GM18907 (cell line): ENCODE measurements around the gene PARD3.

Source experiments
- ATAC-seq: cut with Tn5 transposase; IDR thresholded peaks from one replicate; pipeline ENCODE4 v1.9.1; 2021; ENCODE audit warnings: mild to moderate bottlenecking, moderate library complexity; ENCODE audit not compliant: unreplicated experiment

PARD3 gene

DNA sequence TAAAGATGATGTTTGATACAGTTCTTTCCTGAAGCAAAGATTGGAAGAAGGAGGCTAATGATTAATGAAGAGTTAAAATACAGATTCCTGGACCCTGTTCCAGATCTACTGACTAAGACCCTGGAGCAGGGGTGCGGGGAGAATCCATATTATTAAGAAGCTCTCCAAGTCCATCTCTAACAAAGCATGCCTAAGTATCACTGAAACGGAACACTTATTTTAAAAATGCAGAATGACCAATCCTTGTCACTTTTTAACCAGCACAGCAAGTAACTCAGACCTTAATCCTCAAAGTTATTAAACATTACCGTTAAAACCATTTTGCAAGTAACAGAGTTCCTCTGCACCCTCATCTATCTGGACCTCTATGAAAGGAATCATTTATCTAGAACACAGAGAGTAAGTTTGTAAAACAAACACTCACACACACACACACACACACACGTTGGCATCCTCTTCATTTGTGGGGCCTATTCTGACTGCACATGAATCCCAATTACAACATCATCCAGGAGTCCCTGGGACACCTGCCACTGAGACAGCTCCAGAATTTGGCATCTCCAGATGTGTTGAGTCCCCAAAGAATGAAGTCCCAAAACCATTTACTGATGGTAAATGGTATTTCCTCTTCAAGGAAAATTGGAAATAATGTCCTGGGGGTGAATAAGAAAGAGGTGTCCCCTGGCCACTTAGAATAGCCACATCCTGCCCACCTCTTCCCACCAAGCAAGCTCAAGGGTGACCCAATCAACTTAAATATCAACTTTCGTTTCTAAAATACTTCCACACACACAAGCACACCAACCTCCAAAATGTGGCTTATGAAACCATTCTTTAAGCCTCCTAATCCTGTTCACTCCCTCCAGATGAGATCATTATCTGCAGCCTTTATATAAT, 117.5 kb downstream of the PARD3 start:
- no peak for ATAC-seq

DNA sequence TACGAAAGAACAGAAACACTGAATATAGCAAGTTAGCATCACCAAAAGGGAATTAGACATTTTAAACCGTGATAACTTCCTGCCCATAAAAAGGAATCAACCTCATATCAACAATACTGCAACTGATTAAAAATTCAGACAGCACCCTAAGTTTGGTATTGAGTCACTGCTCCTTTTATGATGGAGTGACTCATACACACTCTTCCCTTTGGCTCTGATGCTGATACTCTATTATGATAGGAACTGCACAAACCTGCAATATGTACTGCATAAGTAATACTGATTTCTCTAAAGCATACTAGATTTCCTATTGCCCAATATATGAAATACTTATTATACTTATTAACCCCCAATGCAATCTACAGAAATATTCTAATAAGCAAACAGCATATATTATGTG, 118.7 kb downstream of the PARD3 start:
- ATAC-seq, result no peak

DNA sequence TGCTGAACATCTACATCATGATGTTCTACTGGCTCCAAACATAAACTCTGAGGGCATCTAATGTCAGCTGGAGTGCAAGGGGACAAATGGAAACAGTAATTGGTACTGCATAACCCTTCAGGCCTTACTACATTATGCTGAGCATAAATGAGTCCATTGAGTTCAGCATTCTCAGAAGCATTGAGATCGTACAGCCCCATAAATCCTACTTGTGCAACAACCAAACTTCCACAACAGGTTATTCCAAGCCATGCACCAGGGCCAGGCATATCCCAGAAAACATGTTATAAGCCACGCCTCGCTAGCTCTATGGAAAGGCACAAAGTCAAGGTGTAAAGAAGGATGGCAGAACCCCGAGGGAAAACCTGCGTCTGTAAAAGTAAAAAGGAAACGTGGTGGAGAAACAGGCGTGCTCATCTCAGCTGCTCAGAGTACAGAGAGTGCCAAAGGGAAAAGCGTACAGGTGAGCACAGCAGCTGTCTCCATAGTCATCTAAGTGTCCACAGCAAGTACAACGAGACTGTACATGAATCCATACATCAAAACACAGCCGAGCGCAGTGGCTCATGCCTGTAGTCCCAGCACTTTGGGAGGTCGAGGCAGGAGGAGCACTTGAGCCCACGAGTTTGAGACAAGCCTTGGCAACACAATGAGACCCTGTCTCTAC, 124.6 kb downstream of the PARD3 start:
- ATAC-seq, result no peak

DNA sequence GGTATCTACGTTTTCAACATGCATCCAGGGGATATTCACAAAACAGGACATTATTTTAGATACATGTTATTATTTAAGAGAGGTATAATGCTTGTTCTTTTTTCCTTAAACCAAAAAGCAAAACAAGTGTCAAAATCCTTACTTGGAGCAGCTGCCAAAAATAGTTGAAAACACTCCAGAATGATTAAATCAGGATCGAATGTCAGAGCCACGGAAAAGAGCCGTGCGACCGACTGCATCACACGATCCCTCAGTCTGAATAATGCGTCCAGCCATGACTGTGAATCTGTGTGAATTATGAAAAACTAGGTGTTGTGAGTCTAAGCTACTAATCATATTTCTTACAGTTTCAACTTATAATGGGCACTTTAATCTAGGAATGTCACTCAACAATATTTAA, 126.0 kb downstream of the PARD3 start:
- no peak for ATAC-seq

DNA sequence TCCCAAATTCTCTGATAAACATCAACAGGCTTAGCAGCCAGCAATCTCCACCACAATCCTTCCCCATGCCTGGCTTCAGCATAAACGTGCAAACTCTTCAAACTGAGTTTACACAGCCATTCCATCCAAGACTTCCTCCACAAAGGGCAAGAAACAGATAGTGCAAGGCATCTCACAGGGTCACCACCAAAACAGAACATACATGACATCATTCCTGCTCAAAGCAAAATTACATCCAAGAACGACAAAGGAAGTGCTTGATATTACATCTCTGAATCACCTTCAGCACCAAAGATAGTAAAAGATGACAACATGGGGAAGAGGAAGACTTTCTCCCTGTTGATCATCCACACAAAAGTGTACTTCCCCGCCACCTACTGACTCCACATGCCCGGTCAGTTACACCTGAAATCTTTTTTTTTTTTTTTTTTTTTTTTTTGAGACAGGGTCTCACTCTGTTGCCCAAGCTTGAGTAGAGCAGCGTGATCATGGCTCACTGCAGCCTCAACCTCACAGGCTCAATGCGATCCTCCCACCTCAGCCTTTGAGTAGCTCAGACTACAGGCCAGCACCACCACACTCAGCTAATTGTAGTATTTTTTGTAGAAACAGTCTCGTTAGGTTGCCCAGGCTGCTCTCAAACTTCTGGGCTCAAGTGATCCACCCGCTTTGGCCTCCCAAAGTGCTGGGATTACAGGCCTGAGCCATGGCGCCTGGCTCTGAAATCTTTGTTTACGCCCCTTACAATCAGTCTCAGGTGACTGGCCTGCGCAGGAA, 127.5 kb downstream of the PARD3 start:
- no peak for ATAC-seq

DNA sequence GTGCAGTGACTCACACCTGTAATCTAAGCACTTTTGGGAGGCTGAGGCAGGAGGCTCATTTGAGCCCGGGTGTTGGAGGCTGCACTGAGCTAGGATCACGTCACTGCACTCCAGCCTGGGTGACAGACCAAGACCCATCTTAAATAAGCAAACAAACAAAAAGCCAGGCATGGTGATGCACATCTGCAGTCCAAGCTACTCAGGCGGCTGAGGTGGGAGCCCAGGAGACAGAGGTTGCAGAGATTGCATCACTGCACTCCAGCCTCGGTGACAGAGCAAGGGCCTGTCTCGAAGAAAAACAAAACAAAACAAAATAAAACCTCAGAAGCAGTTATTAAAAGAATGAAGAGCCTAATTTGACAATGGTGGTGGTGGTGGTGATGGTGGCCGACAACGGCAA, 132.5 kb downstream of the PARD3 start:
- ATAC-seq, result no peak

DNA sequence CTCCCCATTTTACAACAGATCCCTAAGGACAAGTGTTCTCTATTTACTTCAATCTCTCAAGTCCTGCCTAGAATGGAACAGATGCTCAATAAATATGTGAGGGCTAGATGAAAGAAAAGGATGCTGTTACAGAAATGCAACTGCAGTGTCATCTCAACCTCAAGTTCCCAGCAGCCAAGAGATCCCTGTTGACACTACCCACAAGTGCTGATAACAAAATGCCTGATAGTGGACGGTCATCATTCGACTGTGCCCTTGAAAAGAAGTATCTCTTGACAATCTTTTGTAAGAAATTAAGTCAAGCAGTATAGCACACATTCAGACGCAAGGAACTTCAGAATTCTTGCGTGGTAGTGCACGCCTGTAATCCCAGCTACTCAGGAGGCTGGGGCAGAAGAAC, 133.2 kb downstream of the PARD3 start:
- no peak for ATAC-seq

DNA sequence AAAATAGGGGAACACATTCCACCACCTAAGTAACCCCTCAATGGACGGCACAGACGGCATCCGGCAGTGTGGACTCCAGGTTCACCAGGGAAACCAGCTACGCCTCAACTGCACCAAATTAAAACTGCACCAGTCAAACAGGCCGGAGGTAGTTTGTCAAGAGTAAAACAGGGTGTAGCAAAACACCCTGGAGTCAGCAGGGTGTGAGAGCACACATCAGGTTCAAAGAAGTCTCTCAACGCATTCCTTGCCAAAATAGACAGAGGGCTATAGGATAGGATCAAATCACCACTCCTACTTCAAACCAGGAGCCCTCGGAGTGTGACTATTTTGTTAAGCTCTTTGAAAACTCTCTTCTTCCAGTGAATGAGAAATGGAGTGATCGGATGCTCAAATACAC, 135.9 kb downstream of the PARD3 start:
- no peak for ATAC-seq

DNA sequence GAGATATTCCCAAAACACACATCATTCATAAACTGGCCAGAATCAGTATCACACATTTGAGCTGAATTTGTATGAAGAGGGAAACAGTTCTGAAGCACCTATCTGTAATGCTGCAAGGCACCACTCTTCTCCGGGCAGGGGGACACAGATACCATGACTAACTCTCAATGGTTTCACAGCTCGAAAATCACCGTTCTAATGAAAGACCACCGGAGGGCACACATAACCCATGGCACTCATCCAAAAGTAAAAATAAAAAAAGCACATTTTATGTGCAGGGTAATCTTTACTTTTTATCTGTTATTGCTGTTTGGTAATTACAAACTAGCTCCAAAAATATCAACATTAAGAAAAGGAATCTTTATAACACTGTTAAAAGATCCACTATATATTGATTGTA, 137.5 kb downstream of the PARD3 start:
- ATAC-seq, result no peak

DNA sequence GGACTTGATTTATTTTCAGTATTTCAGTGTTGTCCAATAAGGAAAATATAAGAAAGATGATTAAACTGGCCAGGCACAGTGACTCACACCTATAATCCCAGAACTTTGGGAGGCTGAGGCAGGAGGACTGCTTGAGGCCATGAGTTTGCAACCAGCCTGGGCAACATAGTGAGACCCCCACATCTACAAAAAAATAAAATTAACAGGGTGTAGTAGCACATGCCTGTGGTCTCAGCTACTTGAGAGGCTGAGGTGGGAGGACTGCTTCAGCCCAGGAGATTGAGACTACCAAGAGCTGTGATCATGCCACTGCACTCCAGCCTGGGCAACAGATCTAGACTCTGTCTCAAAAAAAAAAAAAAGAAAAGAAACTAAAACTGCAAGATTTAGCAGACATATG, 138.0 kb downstream of the PARD3 start:
- no peak for ATAC-seq

DNA sequence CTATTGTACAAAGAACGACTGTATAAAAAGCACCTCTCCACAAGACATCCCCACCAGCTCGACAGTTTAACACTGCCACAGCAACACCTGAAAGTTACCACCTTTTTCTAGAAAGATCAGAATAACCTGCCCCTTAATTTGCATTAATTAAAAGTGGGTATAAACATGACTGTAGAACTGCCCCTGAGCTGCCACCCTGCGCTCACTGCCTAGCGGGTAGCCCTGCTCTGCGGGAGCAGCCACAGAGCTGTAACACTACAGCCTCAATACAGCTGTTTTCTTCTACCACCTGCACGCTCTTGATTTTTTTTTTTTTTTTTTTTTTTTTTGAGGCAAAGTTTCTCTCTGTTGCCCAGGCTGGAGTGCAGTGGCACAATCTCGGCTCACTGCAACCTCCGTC, 140.9 kb downstream of the PARD3 start:
- no peak for ATAC-seq

DNA sequence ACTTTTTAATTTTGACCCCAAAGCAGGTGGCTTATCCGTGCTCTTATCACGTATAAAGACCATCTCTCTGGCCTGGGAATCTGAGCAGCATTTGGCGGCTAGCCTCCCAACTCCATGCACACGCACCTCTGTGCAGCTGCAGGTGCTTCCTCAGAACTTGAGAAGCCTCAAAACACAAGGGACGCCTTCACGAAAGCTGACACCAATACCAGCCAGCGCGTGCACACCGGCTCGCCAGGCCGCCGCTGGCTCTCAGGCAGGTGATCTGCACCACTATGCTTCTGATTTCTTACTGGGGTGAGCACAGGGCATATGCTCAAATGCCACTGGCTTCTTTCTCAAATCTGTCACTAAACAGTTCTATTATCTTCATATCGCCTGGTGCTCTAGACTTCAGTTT, 145.0 kb downstream of the PARD3 start:
- ATAC-seq, result no peak

DNA sequence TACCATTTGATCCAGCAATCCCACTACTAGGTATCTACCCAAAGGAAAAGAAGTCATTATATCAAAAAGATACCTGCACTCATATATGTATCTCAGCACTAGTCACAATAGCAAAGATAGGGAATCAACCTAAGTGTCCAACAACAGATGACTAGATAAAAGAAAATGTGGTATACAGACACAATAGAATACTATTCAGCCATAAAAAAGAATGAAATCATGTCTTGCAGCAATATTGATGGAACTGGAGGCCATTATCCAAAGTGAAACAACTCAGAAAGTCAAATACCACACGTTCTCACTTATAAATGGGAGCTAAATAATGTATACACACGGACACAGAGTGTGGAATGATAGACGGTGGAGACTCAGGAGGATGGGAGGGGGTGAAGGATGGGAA, 146.0 kb downstream of the PARD3 start:
- ATAC-seq, result no peak

DNA sequence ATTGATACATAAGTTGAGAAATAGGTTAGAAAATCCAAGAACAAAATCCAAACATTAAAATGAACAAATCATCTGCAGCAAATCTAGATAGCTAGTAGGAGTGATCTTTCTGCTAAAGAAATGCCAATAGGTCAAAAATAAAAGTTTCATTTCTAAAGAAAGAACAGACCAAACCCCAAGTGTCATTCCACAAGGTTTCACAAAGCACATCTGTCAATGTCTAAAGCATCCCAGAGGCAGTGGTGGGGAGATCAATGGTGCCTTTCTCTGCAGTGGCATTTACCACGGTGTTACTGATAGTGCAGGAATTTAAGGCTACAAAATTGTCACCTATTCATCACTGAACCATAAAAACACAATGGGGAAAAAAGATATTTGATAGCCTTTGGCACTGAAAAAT, 147.9 kb downstream of the PARD3 start:
- peak; percentile 40 for ATAC-seq

DNA sequence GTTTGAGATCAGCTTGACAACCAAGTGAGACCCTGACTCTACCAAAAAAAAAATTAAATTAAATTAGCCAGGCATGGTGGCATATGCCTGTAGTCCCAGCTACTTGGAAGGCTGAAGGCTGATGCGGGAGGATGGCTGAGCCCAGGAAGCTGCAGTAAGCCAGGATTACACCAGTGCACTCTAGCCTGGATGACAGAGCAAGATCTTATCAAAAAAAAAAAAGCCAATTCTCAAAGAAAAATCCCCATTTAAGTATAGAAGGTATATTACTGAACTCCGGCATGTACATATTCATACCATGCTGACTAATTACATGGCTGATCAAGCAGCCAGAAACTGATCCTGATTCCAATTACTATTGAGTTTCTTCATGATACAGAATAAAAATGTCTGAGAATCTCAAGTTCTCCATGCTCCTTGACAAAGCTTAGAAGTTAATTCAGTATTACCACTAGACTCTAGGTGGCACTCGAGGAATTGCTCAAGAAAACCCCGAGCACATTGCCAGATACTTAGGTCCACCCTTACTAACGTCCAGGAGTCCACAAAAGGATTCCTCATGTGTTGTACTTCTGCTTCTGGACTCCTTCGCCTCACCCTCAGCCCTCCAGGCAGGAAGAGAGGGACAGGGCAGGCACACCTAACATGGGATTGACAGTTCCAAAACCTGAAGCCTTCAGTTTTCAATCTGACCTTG, 148.9 kb downstream of the PARD3 start:
- ATAC-seq, result peak; percentile 65

DNA sequence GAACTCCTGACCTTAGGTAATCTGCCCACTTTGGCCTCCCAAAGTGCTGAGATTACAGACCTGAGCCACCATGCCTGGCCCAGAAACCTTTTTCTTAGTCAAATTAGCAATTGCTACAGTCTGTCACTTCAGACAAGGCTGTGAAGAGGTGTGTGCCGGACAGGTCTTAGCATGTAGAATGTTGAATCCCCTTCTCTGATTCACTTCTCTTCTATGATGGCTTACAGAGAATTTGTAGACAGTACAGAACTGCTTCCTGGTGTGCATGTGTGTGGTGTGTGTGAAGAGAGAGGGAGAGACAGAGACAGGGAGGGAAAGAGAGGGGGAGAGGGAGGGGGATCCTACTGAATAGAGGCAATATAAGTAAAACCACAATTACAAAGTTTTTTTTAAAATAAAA, 150.4 kb downstream of the PARD3 start:
- no peak for ATAC-seq

DNA sequence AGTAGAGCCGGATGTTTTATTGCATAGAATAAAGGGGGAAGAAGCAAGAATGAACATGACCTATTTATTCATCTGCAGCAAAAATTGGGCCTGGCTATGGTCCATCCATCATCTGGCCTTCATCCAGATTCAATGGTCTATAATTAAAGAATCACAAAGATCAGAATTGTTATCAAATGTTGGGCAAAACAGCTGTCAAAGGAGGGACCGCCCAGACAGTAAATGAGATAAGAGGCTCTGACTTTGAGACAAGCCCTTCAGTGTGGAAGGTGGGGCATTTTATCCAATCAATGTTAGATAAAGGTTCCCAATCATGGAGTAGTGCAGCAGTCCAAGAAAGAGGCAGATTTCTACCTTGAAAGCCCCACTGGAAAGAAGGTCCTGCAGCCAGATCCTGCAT, 153.5 kb downstream of the PARD3 start:
- no peak for ATAC-seq

DNA sequence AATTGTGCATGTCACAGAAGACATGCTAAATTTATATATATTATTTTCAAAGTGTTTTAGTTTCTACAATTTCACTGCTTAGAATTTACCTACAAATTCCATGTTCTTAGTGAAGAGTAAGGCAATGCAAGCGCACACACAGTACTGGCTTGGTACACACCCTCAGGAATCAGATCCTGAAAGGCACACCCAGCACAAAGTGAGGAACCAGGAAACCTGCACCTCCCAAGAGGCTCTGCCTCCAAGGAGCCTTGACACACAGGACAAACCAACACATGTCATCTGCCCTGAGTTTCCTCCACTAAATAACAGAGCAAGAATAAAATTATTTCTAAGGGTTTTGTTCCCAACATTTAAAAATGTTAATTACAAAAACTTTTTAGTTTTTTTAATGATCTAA, 156.2 kb downstream of the PARD3 start:
- ATAC-seq, result no peak

DNA sequence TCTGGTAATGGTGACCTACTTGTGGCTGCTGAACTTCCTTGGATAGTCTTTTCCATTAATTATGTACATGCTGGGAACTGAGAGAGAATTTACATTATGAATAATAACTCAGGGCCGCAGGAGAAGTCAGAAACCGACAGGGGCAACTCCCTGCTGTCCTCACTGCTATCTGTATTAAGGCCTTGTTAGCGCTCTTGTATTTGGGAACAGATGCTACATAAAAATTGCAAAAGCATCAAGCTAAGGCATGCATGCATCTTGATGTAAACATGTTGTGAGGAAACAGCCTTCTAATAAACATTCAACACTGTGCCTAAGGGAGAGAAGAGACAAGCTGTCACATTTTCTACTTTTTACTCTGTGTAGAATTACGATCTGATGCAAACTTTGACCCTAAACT, 158.4 kb downstream of the PARD3 start:
- ATAC-seq, result no peak

DNA sequence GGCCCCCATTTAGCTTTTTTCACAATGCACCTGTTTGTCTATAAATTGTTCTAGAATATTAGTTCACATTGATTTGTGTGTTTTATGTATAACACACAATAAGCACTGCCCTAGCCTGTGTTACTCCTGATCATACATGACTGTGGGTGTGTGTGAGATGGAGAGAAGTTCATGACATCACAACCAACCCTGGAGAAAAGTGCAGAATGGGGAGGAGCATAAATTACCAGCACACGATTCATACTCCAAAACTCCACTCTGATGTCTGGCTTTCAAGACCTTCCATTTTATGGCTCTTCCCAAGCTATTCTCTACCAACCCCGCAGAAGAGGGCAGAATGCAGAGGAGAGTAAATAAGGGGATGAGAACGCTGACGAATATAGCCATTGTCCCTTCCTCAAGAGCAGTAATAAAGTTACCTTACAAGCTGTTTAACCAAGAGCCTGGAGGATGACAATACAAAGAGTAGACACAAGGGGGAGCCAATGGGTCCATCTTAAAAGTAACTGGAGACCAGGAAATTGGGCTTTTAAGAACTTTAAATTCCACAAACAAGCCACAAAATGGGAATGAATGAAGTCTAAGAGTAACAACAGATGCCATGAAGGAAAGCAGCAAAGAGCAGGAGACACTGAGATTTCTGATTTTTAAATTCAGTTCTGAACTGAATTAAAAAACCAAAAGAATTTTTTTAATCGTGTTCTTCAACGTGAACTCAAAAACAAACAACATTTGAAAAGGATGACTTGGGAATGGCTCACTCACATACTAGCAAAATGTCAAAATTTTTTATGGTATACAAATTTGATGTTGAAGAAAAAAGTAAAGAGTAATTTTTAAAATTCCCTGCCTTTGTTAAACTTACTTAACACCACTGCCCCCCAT, 159.6 kb downstream of the PARD3 start:
- ATAC-seq, result no peak
